Left cardiac atrium (tissue), 4 donors: ENCODE measurements around the gene GNG11. TPM values are rescaled to one million over a fixed set of nuclear protein-coding genes. Genes with fewer than 3 reads are reported as not detected.

Experiments
- ATAC-seq, 2 donors: fragments of 200-7000 bp; cut with Tn5 transposase; one replicate each; pipeline ENCODE4 v1.9.1; 2020; ENCODE audit warnings: mild to moderate bottlenecking in 2 of 2, moderate library complexity in 2 of 2
- DNase-seq: peaks from one replicate; pipeline ENCODE4 v3.0.0-alpha.2; 2020
- intact Hi-C, 2 donors: fragments of 100-400 bp; cut with DNase I; formaldehyde crosslinking; loops; one replicate each; pipeline versions ENCODE4 v1.14.1 to v1.15.1; 2022 to 2023
- total RNA-seq, 2 donors: library from RNA; stranded (reverse); fragmentation: NEBNext Ultra II Directional; extraction: Animal tissue kit (Norgen Biotek cat#: 25700); gene quantifications; one replicate each; pipeline ENCODE4 v1.2.1, GENCODE V29; 2021
- donor health status: DM: no; HTN: yes; CAD: no.
- donor health status: DM: no; HTN: yes; CAD: no; lungs with severe emphysema.
- donor health status: DM: yes; HTN: yes; CAD: no.
- donor health status: Dilated cardiomyopathy.

GNG11 gene
- total RNA-seq, 2 donors from 2014 or later: 19.8 to 25.2 TPM

GRCh38 chr7:93943816-93944540, 22.4 kb downstream of the GNG11 start:
- DNase-seq (no peak), ATAC-seq (no peak)
- intact Hi-C loops: no loop called here

- intact Hi-C loops: no loop called here
- ATAC-seq (peak; percentile 25 to 47), DNase-seq (no peak)
Observed at GRCh38 chr7:93944673-93945072, 23.1 kb downstream of the GNG11 start.

DNA sequence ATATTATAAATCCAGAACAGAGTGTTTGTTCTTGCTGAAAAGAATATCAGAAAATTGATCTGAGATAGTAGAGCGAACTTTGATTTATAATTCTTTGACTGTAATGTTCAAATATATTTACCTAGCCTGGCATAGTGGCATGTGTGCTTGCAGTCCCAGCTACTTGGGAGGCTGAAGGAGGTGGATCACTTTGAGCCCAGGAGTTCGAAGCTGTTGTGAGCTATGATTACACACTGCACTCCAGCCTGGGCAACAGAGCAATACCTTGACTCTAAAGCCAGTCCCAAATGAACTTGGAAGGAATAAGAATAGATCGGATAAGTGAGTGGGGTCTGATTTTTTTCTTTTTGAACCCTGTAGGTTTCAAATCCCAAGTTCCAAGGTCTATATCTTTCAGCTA, 23.5 kb downstream of the GNG11 start:
- ATAC-seq: no peak
- intact Hi-C loops: no loop called here
- DNase-seq: no peak

DNA sequence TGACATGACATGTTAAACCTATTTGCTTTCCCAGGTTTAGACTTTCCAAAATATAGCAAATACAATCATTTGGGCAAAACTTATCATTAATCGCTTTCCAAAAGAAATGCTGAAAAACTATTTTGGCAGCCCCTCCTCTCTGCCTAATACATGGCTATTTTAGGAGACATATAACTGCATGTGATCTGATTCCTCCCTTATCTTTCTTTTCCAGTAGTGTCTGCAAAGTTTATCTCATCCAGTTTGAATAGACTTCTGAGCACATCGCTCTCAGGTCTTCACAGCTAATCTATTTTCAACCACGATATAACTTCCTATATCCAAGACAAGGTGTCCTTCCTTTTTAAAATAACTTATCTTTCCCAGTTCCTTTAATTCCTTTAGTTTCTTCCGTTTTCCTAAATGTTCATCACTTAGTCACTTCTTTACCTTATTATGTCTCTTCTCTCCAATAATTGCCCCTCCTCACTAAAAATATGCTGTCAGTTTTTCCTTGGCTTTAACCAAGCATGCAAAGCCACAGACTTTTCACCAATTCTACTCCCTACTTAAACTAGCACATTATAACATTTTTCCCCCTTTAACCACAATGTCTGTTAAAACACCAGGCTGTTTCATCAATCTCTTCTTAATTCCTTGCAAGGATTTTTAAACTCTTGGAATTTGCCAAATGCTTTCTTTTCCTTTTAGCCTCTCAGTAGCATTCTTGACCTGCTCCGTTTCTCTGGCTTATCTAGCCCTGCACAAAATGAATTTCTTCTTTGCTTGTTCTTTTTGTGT, 24.4 kb downstream of the GNG11 start:
- ATAC-seq: no peak
- DNase-seq: no peak
- intact Hi-C loops: no loop called here

GRCh38 chr7:93948106-93948505, 26.6 kb downstream of the GNG11 start:
- ATAC-seq (no peak), DNase-seq (no peak)
- intact Hi-C loops: no loop called here

DNA sequence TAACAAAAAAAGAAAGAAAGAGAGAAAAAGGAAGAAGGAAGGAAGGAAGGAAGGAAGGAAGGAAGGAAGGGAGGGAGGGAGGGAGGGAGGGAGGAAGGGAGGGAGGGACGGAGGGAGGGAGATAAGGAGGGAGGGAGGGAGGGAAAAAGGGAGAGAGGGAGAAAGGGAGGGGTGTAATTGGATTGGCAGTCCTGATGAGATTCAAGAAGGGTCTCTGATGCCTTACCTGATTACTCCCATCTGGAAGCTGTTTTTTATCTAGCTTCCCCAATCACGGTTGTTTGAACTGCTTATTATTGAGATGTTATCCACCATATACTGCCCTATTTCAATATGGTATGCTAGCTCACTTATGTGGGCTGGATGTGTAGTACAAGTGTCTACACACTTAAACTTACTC, 27.3 kb downstream of the GNG11 start:
- intact Hi-C loops: no loop called here
- DNase-seq (no peak), ATAC-seq (no peak)

DNA sequence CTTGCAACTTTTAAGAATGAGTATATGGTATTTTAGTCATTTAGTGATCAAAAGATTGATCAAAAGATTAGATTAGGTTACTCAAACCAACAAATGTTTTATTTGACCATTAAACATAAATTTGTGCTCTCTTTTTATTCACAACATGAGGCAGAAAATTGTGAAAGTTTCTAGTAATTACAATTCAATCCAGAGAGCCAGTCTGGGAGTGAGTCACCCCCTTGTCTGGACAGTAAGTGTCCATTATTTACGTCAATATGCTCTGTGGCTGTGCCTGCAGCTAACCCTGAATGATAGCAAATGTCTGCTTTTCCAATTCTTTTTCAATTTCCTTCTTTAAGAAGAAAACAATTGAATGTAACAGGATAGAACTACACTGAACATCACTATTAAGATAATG, 27.9 kb downstream of the GNG11 start:
- no peak for ATAC-seq
- no peak for DNase-seq
- intact Hi-C loops: no loop called here

DNA sequence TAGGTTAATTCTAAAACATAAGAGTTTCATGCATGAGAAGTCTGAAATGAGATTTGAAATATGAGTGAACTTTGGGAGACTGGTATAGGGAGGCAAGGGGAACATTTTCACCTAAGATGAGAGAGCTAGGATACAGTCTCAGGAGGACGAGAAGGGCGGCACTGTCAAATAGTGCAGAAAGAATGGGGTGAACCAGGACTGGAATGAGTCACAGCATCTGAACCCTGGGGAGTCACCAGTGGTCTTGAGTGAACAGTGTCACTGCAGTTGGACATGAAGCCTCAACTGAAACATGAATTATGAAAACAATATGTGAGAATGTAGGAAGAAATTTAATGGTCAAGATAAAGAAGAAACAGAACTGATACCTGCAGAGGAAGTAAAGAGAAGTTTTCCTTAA, 33.8 kb downstream of the GNG11 start:
- intact Hi-C loops: no loop called here
- DNase-seq (no peak), ATAC-seq (no peak)

GRCh38 chr7:93957767-93958166, 36.2 kb downstream of the GNG11 start:
- ATAC-seq: no peak
- DNase-seq: no peak
- intact Hi-C loops: no loop called here

GRCh38 chr7:93958216-93958615, 36.7 kb downstream of the GNG11 start:
- ATAC-seq: no peak
- intact Hi-C loops: no loop called here

DNA sequence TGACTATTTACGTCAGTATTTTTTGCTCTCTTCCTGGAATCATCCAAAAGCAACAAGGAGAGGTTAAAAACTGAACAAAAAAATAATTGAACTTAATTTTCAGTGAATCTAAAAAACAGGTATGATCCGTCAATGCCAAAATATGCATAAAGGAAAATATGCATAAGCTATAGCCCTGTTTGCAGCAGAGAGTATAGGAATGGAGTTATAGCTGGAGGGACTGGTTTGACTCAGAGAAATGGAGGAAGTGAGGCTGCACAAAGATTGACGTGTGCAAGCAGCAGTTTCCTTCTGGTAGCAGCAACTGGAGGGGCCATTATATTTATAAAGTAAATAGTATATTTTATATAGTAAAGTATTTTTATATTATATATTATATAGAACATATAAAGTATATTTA, 37.1 kb downstream of the GNG11 start:
- intact Hi-C loops: no loop called here
- DNase-seq: no peak
- ATAC-seq: no peak

More at GRCh38 chr7:93958216-93958615, 36.7 kb downstream of the GNG11 start:
- no peak for DNase-seq

DNA sequence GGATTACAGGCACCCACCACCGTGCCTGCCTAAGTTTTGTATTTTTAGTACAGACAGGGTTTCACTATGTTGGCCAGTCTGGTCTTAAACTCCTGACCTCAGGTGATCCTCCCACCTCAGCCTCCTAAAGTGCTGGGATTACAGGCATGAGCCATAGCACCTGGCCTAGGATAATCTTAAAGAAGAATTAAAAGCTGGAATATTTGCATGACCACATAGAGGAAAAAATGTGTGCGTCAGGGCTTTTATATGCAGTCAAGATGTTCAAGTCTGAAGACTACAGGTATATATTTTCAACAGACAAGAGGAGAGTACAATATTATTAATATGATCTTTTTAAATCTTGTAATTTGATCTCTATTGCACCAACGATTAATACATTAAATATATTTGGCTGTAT, 39.5 kb downstream of the GNG11 start:
- no peak for ATAC-seq
- intact Hi-C loops: no loop called here
- no peak for DNase-seq

DNA sequence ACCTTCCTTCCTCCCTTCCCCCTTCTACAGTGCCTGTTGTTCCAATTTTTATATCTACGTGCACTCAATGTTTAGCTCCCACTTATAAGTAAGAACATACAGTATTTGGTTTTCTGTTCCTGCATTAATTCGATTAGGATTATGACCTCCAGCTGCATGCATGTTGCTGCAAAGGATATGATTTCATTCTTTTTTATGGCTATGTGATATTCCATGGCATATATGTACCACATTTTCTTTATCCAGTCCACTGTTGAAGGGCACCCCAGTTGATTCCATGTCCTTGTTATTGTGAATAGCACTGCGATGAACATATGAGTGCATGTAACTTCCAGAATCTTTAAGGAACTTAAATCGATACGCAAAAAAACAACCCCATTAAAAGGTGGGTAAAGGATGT, 42.7 kb downstream of the GNG11 start:
- ATAC-seq: no peak
- DNase-seq: no peak
- intact Hi-C loops: no loop called here

DNA sequence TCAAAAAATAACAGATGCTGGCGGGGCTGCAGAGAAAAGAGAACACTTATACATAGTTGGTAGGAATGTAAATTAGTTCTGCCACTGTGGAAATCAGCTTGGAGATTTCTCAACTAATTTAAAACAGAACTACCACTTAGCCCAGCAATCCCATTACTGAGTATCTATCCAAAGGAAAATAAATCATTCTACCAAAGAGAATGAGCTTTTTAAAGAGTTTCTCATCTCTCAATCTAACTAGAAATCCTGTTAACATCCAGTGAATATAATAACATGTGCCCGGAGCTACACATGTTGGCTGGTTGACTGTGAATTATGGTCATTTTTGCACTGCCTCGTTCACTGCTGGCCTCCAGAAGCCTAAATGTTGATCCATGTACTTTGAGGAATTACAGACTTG, 43.3 kb downstream of the GNG11 start:
- intact Hi-C loops: no loop called here
- no peak for DNase-seq
- ATAC-seq: no peak

- intact Hi-C loops: no loop called here
- DNase-seq (no peak), ATAC-seq (no peak)
Observed at GRCh38 chr7:93968911-93969620, 47.5 kb downstream of the GNG11 start.

DNA sequence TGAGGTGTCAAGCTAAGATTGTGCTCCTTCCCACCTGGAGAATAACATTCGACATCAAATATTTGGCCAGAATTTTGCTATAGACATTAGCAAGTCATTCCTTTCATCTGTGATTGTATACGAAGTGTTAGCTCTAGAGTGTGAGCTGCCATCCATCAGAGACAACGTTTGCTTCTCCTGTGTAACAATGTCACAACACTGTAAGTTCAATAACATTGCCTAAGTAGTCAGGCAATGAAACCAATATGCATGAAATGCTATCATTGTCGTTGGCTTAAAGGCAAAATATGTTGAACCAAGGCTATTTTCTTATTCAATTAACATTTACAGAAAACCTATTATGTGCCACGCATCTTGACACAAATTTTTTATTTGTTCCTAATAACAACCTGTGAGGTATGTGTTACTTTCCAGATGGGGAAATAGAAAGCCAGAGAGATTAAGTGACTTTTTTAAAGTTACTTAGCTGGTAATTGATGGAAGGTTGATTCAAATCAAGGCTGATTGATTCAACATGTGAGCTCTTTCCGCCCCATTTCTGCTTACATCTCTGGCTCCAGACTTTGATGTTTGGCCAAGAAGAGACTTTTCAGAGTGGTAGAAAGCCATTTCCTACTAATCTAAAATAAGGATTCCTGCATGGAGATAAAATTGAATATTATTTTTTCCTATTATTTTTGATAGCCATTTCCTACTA, 50.6 kb downstream of the GNG11 start:
- intact Hi-C loops: no loop called here
- no peak for ATAC-seq
- DNase-seq: no peak

DNA sequence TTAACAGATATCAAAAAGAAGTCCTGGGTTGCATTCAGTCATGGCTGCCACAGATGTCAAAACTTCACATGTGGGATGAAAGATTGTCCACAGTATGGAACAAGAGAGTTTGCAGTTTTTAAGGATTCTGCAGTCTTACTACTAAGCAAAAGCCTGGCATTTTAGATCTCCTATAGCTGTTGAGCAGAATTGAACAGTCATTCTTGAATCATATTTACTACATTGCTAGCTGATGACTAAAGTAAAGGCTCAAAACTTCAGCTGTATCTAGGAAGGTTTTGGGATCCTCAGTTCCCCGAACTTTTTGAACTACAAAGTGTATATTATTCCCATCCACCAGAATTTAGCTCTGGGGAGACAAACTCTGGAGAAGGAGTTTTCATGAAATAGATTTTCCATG, 51.6 kb downstream of the GNG11 start:
- intact Hi-C loops: no loop called here
- ATAC-seq (no peak), DNase-seq (no peak)

DNA sequence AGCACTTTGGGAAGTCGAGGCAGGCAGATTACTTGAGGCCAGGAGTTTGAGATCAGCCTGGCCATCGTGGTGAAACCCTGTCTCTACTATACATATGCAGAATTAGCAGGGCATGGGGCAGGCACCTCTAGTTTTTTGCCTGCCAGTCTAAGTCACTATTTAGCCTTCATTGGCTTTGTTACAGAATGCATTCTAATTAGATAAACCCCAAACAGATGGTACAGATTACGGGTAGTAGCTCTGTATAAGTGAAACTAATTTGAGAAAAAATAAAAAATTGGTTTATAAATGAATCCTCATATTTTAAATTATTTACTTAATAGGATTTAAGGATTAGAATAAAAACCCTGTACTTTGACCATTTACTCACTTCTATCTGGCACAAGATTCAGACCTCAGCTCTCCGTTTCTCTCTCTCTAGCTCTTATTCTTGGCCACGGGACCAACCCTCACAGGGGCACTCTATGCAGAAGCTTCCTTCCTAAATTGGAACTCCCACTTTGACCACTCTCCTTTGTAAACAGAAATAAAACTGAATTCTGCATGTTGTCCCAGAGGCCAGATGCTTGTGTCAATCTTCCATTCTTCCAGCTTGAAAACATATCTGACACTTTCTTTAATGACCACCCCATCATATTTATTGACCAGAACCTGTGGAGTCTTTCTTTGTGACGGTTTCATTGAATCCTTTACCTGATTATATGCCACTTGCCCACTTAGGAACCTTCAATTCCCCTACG, 55.8 kb downstream of the GNG11 start:
- intact Hi-C loops: no loop called here
- DNase-seq (no peak), ATAC-seq (no peak)
